C4-2B (cell line): ENCODE measurements around the gene DYNLL1.

Experiments used
- CTCF ChIP-seq: fragments of 450-650 bp; conservative IDR thresholded peaks from 2 replicates; pipeline ENCODE4 v1.5.1; 2017; ENCODE audit warnings: mild to moderate bottlenecking
- ZFX ChIP-seq: fragments of 450-650 bp; IDR thresholded peaks from 2 replicates; pipeline ENCODE4 v1.6.1; 2017

DNA sequence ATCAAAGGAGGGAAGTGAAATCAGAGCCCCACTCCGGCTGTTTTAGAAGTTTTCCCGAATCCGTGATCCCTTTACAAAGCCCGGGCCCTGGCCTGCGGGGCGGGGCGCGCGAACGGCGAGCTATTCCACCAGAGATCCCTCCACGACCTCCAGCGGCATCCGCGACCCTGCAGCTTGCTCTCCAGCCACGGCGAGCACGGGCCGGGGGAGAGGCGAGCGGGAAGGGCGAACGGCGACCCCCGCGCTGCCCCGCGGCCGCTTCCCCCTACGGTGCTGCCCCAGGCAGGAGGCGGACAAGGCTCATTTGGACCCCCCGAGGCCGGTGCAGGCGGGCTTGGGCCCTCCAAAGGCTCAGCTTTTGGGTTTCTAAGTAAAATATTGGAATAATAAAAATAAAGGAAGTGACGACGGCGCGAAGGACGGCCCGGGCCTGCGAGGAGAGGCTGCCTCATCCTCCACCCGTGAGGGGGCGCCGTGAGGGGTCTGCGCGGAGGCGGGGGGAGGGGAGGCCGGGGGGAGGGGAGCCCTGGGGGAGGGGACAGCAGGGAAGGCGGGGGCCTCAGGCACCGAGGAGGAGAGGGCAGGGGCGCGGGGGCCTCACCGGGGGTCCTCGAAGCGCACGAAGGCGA, 27.0 kb upstream of the DYNLL1 start:
- TF ChIP-seq CTCF (no peak), ZFX (0 out of 2 replicates have a peak, but pooled peaks have one; percentile 5)
